ENCODE results near the gene PTPRH.

DNA sequence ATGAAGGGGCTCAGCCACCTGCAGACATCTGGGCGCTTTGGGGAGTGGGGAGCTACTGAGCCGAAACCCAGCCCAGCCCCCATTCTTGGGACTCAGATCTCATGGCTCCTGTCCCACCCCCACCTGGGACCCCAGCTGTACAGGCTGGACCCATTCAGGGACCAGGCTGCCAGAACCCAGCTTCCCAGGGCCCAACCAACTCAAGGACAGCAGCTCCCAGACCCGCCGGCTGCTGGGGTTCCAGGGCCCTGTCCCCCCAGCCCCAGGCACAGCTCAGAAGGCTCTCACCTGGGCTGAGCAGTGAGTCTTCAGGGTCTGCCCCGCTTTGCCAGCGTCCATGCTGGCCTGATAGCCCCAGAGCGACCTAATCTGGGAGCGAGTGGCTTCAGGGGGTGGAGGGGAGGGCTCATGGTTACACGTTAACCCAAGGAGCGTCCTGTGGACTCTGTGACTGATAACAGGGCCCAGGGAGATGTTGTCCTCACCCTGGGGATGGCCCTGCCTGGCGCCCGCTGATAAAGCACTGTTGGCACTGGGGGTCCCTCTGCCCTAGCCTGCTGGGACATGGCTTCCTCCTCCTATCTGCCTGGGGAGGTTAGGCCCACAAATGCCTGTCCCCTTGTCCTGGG, 19.2 kb upstream of the PTPRH start, which contains the start of gene TMEM86B:
- TF ChIP-seq, protein P1, sequence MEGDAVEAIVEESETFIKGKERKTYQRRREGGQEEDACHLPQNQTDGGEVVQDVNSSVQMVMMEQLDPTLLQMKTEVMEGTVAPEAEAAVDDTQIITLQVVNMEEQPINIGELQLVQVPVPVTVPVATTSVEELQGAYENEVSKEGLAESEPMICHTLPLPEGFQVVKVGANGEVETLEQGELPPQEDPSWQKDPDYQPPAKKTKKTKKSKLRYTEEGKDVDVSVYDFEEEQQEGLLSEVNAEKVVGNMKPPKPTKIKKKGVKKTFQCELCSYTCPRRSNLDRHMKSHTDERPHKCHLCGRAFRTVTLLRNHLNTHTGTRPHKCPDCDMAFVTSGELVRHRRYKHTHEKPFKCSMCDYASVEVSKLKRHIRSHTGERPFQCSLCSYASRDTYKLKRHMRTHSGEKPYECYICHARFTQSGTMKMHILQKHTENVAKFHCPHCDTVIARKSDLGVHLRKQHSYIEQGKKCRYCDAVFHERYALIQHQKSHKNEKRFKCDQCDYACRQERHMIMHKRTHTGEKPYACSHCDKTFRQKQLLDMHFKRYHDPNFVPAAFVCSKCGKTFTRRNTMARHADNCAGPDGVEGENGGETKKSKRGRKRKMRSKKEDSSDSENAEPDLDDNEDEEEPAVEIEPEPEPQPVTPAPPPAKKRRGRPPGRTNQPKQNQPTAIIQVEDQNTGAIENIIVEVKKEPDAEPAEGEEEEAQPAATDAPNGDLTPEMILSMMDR (conservative IDR thresholded peaks at IDR 0.05) = no peak
- TF ChIP-seq ZFX (IDR thresholded peaks at IDR 0.05) = no peak

Data from C4-2B (cell line).